B cell (primary cell): ENCODE measurements around the gene MYO1C.

Experiments used
- EZH2 ChIP-seq: IDR thresholded peaks from 2 replicates; pipeline ENCODE4 v1.6.1; 2012; ENCODE audit warnings: borderline replicate concordance, low read depth, mild to moderate bottlenecking, moderate library complexity, low read length; ENCODE audit not compliant: insufficient read depth, poor library complexity, severe bottlenecking
- TF ChIP-seq, protein P1 (sequence below): fragments of 200-600 bp; IDR thresholded peaks from one replicate; pipeline ENCODE4 v1.8.0; 2022; ENCODE audit warnings: antibody characterized with exemption, mild to moderate bottlenecking

DNA sequence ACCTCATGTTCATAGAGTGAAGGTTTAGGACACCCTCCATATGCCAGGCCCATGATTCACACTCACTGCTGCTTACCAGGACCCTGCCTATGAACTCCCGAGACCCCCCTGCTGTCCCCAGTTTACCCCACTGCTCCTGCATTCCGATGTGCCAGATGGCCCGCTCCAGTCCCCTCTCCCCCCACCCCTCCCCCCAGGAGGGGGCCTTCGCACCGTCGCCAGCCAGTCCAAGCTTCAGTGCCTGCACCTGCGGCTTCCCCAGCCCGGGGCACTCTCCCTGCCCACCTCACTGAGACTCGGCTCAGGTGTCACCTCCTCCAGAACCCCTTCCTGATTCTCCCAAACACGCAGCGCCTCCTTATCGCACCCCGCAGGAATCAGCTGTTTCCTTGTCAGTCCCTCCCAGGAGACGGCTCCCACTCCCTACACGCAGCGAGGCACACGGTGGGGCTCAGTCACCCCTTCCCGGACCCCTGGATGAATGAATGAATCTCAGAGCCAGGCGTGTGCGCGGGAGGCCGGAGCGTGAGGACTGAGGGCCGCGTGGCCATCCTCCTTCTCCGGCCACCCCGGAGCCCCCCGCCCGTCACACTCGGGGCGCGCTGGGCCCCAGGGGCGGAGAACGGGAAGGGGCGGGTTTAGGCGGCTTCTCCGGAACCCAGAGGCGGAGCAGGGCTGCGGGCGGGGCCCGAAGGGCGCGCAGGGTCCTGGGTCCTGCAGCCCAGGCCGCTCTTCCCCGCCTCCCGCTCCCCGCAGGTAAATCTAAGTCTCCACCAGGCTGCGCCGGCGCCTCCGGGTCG is 1.6 kb downstream of the MYO1C start:
- TF ChIP-seq, protein P1, sequence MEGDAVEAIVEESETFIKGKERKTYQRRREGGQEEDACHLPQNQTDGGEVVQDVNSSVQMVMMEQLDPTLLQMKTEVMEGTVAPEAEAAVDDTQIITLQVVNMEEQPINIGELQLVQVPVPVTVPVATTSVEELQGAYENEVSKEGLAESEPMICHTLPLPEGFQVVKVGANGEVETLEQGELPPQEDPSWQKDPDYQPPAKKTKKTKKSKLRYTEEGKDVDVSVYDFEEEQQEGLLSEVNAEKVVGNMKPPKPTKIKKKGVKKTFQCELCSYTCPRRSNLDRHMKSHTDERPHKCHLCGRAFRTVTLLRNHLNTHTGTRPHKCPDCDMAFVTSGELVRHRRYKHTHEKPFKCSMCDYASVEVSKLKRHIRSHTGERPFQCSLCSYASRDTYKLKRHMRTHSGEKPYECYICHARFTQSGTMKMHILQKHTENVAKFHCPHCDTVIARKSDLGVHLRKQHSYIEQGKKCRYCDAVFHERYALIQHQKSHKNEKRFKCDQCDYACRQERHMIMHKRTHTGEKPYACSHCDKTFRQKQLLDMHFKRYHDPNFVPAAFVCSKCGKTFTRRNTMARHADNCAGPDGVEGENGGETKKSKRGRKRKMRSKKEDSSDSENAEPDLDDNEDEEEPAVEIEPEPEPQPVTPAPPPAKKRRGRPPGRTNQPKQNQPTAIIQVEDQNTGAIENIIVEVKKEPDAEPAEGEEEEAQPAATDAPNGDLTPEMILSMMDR, result no peak
- no peak for TF ChIP-seq EZH2
